Stimulated activated memory B cell treated with anti-CD40 and anti-IgM and Interleukin-4, amounts not matched to agents 10 μg/mL and 1 μg/mL and 100 μg/mL, for 72 hours (primary cell): ENCODE results near the gene SERINC5.

Experiments
- ATAC-seq: fragments of 150-1000 bp; cut with Tn5 transposase; 2 replicates; pipeline ENCODE4 v1.10.0; 2021
- H3K27ac Mint-ChIP-seq: one replicate; pipeline ENCODE4 v1.8.0; 2022; ENCODE audit warnings: mild to moderate bottlenecking, mixed read lengths
- H3K27me3 Mint-ChIP-seq: one replicate; pipeline ENCODE4 v1.8.0; 2022; ENCODE audit warnings: mixed read lengths
- H3K36me3 Mint-ChIP-seq: one replicate; pipeline ENCODE4 v1.8.0; 2022; ENCODE audit warnings: mixed read lengths
- H3K4me1 Mint-ChIP-seq: one replicate; pipeline ENCODE4 v1.8.0; 2022; ENCODE audit warnings: mixed read lengths
- H3K4me3 Mint-ChIP-seq: one replicate; pipeline ENCODE4 v1.8.0; 2022; ENCODE audit warnings: mild to moderate bottlenecking, moderate library complexity, mixed read lengths
- H3K9me3 Mint-ChIP-seq: one replicate; pipeline ENCODE4 v1.8.0; 2022; ENCODE audit warnings: mixed read lengths

The SERINC5 gene

DNA sequence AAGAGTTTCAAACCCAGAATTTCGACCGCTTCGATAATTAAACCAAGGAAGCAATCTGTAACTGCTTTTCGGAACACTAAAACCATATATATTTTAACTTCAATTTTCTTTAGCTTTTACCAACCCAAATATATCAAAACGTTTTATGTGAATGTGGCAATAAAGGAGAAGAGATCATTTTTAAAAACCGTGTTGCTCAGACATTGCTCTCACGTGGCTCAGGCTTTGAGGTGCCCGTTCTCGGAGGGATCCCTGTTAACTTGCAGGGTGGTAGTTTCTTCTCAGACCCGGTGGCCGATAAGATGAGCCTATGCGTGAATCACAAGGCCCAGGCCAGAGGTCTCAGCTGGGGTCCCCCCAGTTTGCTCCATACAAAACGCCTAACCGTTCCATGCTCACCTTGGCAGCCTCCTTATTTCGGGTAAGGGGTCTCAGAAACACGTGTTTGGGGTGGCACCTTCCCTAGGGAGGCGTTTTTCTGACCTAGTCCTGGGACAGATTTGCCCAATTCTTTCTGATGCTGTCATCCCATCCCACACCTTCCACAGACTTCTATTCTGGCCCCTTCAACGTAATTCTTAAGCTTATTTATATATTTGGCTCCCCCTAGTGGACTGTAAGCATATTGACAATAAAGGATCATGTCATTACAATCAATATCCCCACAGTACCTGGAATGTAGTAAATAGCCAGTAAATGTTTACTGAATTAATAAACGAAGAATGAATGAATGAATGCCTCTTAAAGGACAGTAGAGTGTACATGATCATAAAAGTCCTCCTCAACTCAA is 172.6 kb downstream of the SERINC5 start:
- H3K36me3 Mint-ChIP-seq: no peaks in the 10 kb centered on the region
- H3K27ac Mint-ChIP-seq: peak overlapping the region; percentile 25
- H3K4me3 Mint-ChIP-seq: peak overlapping the region; percentile 74
- peaks cover 13% of the 10 kb centered on the region for H3K27me3 Mint-ChIP-seq
- H3K9me3 Mint-ChIP-seq: no peaks in the 10 kb centered on the region
- ATAC-seq: peak; percentile 72
- H3K4me1 Mint-ChIP-seq: peaks cover 6% of the 10 kb centered on the region

DNA sequence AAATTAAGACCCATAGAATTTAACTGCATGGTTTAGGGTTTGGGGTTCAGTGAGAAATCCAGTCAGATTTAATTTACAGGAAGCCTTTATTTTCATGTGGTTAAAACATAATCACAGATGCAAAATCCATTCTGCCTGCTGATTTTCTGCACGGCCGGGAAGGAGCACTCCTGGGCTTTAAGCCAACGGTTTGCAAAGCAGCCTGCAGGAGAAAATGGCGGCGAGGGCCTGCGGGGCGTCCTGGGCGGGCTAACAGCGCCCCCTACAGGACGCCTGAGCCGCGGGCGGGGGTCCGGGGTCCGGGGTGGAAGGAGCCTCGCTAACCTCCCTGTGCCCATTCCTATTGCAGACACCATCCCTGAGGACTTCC is 173.1 kb downstream of the SERINC5 start:
- peak overlapping the region; percentile 74 for H3K4me3 Mint-ChIP-seq
- H3K27ac Mint-ChIP-seq: no peak overlapping the region
- ATAC-seq: peak; percentile 46
- peaks cover 6% of the 10 kb centered on the region for H3K4me1 Mint-ChIP-seq
- no peaks in the 10 kb centered on the region for H3K36me3 Mint-ChIP-seq
- no peaks in the 10 kb centered on the region for H3K9me3 Mint-ChIP-seq
- peaks cover 13% of the 10 kb centered on the region for H3K27me3 Mint-ChIP-seq

DNA sequence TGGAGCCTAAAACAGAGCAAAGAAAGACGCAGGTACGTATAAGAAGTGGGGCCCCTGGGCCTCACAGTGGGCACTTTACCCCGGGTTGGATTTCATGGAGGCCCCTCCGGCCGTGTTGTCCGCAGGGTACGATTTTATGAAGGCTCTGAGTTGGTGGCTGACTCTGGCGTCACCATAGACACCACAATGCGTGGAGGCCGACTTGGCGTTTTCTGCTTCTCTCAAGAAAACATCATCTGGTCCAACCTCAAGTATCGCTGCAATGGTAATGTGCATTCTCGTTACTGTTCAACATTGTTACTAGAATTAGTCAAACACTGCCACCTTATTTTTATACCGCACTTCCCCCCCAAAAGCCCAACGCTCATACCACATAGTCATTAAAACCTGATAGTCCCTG is 173.6 kb downstream of the SERINC5 start:
- no peak for ATAC-seq
- no peak overlapping the region for H3K27ac Mint-ChIP-seq
- H3K4me3 Mint-ChIP-seq: no peak overlapping the region
- H3K27me3 Mint-ChIP-seq: peaks cover 13% of the 10 kb centered on the region
- H3K4me1 Mint-ChIP-seq: peaks cover 6% of the 10 kb centered on the region
- no peaks in the 10 kb centered on the region for H3K36me3 Mint-ChIP-seq
- no peaks in the 10 kb centered on the region for H3K9me3 Mint-ChIP-seq

DNA sequence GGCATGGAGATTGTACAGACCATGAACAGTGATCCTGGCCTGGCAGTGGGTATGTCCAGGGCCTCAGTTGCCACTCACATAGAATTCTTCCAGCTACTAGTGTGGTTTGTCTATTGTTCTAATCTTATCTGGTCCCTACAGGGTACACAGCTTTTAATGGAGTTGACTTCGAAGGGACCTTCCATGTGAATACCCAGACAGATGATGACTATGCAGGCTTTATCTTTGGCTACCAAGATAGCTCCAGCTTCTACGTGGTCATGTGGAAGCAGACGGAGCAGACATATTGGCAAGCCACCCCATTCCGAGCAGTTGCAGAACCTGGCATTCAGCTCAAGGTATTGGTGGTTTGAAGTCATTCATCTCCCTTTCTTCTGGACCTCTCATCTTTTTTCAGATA is 176.9 kb downstream of the SERINC5 start:
- H3K4me3 Mint-ChIP-seq: no peak overlapping the region
- no peak for ATAC-seq
- H3K9me3 Mint-ChIP-seq: no peaks in the 10 kb centered on the region
- H3K27me3 Mint-ChIP-seq: no peaks in the 10 kb centered on the region
- H3K4me1 Mint-ChIP-seq: peaks cover 6% of the 10 kb centered on the region
- H3K27ac Mint-ChIP-seq: no peak overlapping the region
- H3K36me3 Mint-ChIP-seq: no peaks in the 10 kb centered on the region

DNA sequence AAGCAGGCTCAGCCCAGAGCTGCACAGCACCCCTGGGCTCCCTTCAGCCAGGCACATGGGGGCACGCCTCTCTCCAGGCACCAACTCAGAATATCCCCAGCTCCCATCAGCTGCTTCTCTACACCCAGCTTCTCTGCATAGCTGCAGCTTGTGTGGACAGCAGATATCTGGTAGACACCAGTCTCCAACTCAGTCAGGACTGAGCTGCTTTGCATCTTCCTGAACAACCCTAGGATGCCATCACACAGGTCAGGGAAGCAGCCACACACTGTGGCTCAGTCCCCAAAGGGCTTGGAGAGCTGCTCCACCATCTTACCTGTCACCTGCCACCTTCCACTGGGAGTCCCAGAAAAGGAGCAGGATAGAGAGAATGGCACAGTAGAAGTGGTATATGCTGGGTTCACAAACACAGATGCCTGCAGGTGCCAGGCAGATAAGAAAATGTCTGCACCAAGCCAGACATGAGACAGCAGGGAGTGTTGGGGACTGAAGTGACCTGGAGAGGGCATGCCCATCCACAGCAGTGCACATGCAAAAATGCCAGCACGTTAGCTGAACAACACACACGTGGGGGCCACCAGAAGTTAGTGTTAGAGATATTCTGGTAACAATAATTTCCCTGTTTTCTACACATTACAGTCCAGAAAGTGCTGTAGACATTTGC is 178.7 kb downstream of the SERINC5 start:
- Mint-ChIP-seq H3K36me3 (no peaks in the 10 kb centered on the region), H3K27me3 (no peaks in the 10 kb centered on the region), H3K4me3 (no peak overlapping the region), H3K27ac (no peak overlapping the region), H3K9me3 (no peaks in the 10 kb centered on the region), H3K4me1 (no peaks in the 10 kb centered on the region)
- ATAC-seq: no peak

DNA sequence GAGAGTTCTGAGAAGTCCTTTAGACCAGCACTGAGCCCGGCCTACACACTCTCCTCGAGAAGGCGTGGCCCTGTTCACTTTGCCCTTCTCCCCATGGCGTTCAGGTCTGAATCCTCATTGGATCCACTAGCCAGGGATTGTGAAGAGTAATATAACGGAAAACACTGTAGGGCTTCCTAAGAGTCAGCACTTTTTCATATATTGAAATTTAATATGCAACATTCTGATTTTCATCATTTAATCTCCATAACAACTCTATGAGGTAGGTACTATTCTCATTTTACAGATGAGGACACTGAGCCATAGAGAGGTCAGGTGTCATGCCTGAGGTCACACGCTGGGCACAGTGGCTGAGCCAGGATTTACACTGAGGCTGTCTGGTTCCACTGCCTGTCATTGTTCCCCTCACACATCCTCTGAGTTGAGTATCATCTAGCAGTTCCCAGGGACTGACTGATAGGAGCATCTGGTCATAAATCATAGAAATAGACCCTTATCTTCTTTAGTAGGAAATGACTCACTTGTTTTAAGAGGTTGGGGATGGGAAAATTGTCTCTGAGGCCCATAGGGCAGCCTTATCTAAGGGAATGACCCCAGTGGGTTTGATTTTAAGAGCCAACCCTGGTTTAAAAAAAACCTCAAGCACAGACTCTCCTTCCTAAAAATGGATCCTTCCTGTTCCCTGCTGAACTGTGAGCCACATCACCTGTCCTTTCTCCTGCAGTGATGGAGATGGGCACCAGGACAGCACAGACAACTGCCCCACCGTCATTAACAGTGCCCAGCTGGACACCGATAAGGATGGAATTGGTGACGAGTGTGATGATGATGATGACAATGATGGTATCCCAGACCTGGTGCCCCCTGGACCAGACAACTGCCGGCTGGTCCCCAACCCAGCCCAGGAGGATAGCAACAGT is 179.5 kb downstream of the SERINC5 start:
- no peak overlapping the region for H3K27ac Mint-ChIP-seq
- H3K36me3 Mint-ChIP-seq: no peaks in the 10 kb centered on the region
- H3K4me3 Mint-ChIP-seq: no peak overlapping the region
- H3K27me3 Mint-ChIP-seq: no peaks in the 10 kb centered on the region
- no peaks in the 10 kb centered on the region for H3K4me1 Mint-ChIP-seq
- H3K9me3 Mint-ChIP-seq: no peaks in the 10 kb centered on the region
- ATAC-seq: no peak

DNA sequence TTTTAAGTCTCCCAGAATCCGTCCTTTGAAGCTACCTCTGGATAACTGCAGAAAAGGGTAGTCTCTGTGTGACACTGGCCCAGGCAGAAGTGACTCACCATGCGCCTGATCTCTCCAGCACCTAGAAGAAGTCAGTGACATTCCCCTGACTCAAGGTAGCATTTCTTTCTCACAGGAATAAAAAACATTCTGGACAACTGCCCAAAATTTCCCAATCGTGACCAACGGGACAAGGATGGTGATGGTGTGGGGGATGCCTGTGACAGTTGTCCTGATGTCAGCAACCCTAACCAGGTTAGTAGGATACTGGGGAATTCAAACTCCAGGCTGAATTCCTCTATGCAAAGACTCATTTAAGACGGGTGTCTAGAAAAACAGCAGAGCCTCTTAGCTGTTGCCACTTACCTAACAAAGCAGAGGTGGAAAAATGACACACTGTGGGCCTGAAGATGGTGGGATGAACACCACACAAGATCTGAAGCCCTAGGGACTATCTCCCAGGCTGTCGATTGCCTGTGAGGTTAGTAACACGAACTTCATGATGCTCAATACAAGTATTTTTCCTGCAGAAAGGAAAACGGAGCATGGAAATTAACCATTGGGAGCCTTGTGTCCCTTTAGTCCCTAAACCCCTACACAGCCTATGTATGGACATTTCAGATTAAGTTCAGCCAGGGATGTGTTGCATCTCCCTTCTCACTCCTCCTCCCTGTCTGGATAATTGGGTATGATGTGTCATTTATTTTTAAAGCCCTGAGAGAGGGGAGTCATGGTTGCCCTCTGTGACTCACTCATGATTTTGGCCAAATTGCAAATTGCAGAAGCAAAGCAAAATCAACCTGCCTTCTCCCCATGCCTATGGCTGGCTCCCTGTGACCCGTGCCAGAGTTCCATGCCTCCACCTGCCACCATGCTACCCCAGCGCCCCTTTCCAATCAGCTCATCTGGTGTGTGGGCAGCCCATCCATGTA is 183.5 kb downstream of the SERINC5 start:
- Mint-ChIP-seq H3K9me3 (no peaks in the 10 kb centered on the region), H3K4me1 (peaks cover 17% of the 10 kb centered on the region), H3K27ac (no peak overlapping the region), H3K36me3 (no peaks in the 10 kb centered on the region), H3K4me3 (no peak overlapping the region), H3K27me3 (no peaks in the 10 kb centered on the region)
- ATAC-seq: no peak

DNA sequence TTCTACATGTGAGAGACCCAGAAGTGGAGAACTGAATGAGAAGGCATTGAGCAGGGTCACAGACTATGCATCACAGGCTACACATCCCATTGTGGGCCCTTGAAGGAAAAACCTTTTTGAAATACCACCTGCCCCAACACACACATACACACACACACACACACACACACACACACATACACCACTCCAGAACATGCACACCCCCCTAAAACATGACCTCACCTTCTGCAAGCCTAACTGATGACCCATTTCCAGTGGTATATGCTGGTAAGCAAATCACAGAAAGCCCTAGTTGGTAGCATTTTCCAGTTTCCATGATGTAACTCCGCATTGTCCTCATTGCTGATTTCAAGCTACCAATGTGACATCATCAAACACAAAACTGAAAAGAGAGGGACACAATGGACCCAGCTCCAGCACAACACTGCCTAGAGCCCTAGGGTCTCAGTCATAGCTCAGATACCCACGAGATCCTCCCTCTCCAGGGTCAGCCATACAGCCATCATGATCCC is 184.3 kb downstream of the SERINC5 start:
- no peaks in the 10 kb centered on the region for H3K9me3 Mint-ChIP-seq
- no peak overlapping the region for H3K4me3 Mint-ChIP-seq
- peaks cover 17% of the 10 kb centered on the region for H3K4me1 Mint-ChIP-seq
- no peak for ATAC-seq
- no peaks in the 10 kb centered on the region for H3K36me3 Mint-ChIP-seq
- no peaks in the 10 kb centered on the region for H3K27me3 Mint-ChIP-seq
- H3K27ac Mint-ChIP-seq: no peak overlapping the region

DNA sequence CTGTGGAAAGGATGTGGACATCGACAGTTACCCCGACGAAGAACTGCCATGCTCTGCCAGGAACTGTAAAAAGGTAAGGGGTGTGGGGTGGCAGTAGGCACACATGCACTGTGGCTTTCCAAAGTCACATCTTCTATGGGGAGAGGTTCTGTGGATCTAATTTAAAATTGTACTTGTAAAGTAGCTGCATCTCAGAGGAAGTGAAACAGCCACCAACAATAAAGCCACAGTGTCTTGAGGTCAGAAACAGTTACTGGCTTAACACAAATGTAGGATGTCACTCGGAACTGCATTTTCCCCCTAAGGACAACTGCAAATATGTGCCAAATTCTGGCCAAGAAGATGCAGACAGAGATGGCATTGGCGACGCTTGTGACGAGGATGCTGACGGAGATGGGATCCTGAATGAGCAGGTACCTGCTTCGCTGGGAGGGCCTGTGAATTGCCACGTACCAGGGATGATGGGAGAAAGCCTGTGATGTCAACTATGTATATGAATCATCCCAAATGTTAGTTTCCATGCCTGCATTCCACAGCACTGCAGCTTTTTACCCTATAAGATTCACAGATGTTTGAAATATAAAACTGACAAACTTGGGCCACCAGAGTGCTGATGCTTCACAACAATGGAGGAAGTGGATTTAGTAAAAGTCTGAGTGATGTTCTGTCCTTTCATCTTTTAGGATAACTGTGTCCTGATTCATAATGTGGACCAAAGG is 185.4 kb downstream of the SERINC5 start:
- H3K4me1 Mint-ChIP-seq: peaks cover 17% of the 10 kb centered on the region
- H3K9me3 Mint-ChIP-seq: no peaks in the 10 kb centered on the region
- H3K4me3 Mint-ChIP-seq: no peak overlapping the region
- peak; percentile 77 for ATAC-seq
- H3K36me3 Mint-ChIP-seq: no peaks in the 10 kb centered on the region
- peak overlapping the region; percentile 57 for H3K27ac Mint-ChIP-seq
- no peaks in the 10 kb centered on the region for H3K27me3 Mint-ChIP-seq

DNA sequence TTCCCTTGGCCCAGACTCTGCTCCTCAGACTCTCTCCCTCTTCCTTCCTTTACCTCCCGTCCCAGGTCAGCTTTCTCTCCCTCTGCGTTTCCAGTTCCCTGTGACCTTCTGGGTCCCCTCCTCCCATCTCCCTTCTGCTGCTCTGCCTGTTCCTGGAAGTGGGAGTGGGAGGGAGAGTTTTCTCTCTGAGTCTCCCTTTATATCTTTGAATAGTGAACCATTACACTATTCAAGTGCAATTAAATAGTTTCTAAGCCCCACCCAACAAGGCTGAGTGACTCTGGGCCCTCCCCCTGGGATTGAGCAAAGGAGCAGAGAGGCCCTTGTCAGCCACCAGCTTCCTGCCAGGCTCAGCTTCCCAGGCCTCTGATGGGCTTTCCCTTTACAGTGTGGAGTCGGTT is 185.9 kb downstream of the SERINC5 start:
- Mint-ChIP-seq H3K36me3 (no peaks in the 10 kb centered on the region), H3K4me3 (no peak overlapping the region), H3K27ac (peak overlapping the region; percentile 57), H3K4me1 (peaks cover 17% of the 10 kb centered on the region), H3K27me3 (no peaks in the 10 kb centered on the region), H3K9me3 (no peaks in the 10 kb centered on the region)
- ATAC-seq: no peak

DNA sequence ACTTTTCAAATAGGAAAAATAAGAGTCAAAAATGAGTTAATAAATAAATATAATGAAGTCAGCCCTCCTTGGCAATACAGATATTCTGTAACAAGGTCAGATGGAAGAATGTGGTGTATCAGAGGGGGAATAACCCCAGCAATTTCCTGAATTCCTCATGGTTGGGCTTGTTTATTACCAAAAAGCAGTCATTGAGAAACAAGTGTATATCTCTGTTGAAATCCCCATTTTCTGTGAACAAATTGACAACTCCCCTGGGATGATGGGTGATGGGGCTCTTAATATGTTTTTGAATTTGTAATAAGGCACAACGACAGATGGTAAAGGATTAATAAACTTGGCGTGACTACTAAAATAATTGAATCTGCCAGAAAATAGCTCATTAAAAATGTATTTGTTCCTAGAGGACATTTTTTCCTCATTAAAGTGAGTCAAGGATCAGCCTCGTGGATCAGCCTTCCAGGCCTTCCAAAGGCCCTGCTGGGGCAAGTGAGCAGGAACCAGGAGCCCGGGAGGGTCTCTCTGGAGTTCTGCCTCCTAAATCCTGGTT is 186.5 kb downstream of the SERINC5 start:
- Mint-ChIP-seq H3K4me1 (peaks cover 17% of the 10 kb centered on the region), H3K9me3 (no peaks in the 10 kb centered on the region), H3K27ac (peak overlapping the region; percentile 57), H3K27me3 (no peaks in the 10 kb centered on the region), H3K4me3 (no peak overlapping the region), H3K36me3 (no peaks in the 10 kb centered on the region)
- no peak for ATAC-seq

DNA sequence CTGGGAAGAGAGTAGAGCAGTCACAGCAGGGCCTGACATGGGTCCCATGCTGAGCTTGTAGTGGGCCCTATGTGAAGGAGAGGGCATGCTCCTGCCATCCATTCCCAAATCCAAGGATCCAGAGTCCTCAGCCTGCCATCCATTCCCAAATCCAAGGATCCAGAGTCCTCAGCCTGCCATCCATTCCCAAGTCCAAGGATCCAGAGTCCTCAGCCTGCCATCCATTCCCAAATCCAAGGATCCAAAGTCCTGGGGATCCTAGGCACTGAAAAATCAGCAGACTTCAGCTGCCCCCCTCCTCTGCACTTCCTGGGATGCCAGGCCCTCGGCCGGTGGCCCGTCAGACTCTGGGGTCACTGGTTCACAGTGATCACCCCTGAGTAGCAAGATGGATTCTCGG is 187.1 kb downstream of the SERINC5 start:
- H3K4me1 Mint-ChIP-seq: peaks cover 17% of the 10 kb centered on the region
- no peak for ATAC-seq
- no peaks in the 10 kb centered on the region for H3K27me3 Mint-ChIP-seq
- H3K36me3 Mint-ChIP-seq: no peaks in the 10 kb centered on the region
- no peak overlapping the region for H3K27ac Mint-ChIP-seq
- H3K9me3 Mint-ChIP-seq: no peaks in the 10 kb centered on the region
- no peak overlapping the region for H3K4me3 Mint-ChIP-seq

DNA sequence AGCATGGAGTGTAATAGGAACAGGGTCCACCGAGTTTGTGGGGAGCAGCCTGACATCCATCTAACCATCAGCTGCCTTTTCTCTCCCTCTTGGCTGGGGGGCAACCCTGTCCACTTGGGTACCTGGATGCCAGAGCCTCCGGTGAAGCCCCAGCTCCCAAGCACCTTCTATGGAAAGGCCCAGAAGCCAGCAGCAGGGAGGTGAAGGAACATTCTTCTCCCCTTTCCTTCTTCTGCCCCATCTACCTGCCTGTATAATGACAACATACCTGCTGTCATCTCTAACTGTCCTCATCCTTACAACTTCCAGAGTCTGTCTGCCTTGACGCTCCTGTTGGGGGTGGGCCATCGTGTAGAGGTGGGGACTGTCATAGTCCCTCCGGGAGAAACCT is 187.6 kb downstream of the SERINC5 start:
- no peak for ATAC-seq
- Mint-ChIP-seq H3K27ac (no peak overlapping the region), H3K4me1 (peaks cover 17% of the 10 kb centered on the region), H3K27me3 (no peaks in the 10 kb centered on the region), H3K4me3 (no peak overlapping the region), H3K9me3 (no peaks in the 10 kb centered on the region), H3K36me3 (no peaks in the 10 kb centered on the region)
